Hepatocyte (in vitro differentiated cells): ENCODE measurements around the gene ZYG11A. TPM values are rescaled to one million over a fixed set of nuclear protein-coding genes. Genes with fewer than 3 reads are reported as not detected.

Experiments used
- DNase-seq: peaks from one replicate; pipeline ENCODE4 v3.0.0-alpha.2; 2016; ENCODE audit warnings: low spot score
- H2AFZ ChIP-seq: fragments of 200-600 bp; sonication (generic); 2 replicates; pipeline ENCODE4 v1.6.0; 2016; ENCODE audit warnings: antibody characterized with exemption, mild to moderate bottlenecking
- H3K27ac ChIP-seq: fragments of 200-600 bp; sonication (generic); 2 replicates; pipeline ENCODE4 v1.5.1; 2016; ENCODE audit warnings: mild to moderate bottlenecking
- H3K27me3 ChIP-seq: fragments of 200-600 bp; sonication (generic); 2 replicates; pipeline ENCODE4 v1.6.1; 2016
- H3K36me3 ChIP-seq: fragments of 200-600 bp; sonication (generic); replicated peaks from 2 replicates; pipeline ENCODE4 v1.5.1; 2016; ENCODE audit warnings: low read depth; ENCODE audit not compliant: insufficient read depth
- H3K4me1 ChIP-seq: fragments of 200-600 bp; sonication (generic); 2 replicates; pipeline ENCODE4 v1.5.1; 2016; ENCODE audit warnings: mild to moderate bottlenecking, moderate library complexity; ENCODE audit not compliant: insufficient read depth
- H3K4me2 ChIP-seq: fragments of 200-600 bp; sonication (generic); 2 replicates; pipeline ENCODE4 v1.6.0; 2016
- H3K4me3 ChIP-seq: fragments of 200-600 bp; sonication (generic); 2 replicates; pipeline ENCODE4 v1.5.1; 2016; ENCODE audit warnings: mild to moderate bottlenecking
- H3K79me2 ChIP-seq: fragments of 200-600 bp; sonication (generic); 2 replicates; pipeline ENCODE4 v1.6.0; 2017; ENCODE audit warnings: mild to moderate bottlenecking
- H3K9me2 ChIP-seq: fragments of 200-600 bp; sonication (generic); replicated peaks from 2 replicates; pipeline ENCODE4 v1.6.0; 2017; ENCODE audit warnings: mild to moderate bottlenecking; ENCODE audit not compliant: insufficient read depth
- H3K9me3 ChIP-seq: fragments of 200-600 bp; sonication (generic); 2 replicates; pipeline ENCODE4 v1.5.1; 2016; ENCODE audit warnings: low read depth, mild to moderate bottlenecking
- H4K20me1 ChIP-seq: fragments of 200-600 bp; sonication (generic); 2 replicates; pipeline ENCODE4 v1.6.0; 2016; ENCODE audit warnings: mild to moderate bottlenecking; ENCODE audit not compliant: insufficient read depth, poor library complexity, severe bottlenecking
- CTCF ChIP-seq: fragments of 200-600 bp; sonication (generic); IDR thresholded peaks from 2 replicates; pipeline ENCODE4 v1.5.1; 2016; ENCODE audit warnings: antibody characterized with exemption, mild to moderate bottlenecking; ENCODE audit not compliant: poor library complexity
- EZH2 ChIP-seq: fragments of 200-600 bp; sonication (generic); IDR thresholded peaks from 2 replicates; pipeline ENCODE4 v1.6.1; 2016; ENCODE audit warnings: antibody characterized with exemption, mild to moderate bottlenecking, borderline replicate concordance
- EZH2phosphoT487 ChIP-seq: fragments of 200-600 bp; sonication (generic); IDR thresholded peaks from one replicate; pipeline ENCODE4 v1.6.1; 2018; ENCODE audit warnings: antibody characterized with exemption, mild to moderate bottlenecking, low read depth, moderate library complexity; ENCODE audit not compliant: unreplicated experiment, severe bottlenecking
- WGBS: methylation state at CpG from one replicate; pipeline ENCODE4 v1.1.6; 2016; ENCODE audit warnings: low lambda C conversion rate; ENCODE audit errors: missing lambda C conversion rate; 5-methylcytosine and 5-hydroxymethylcytosine counted together
- polyA plus RNA-seq: library from polyadenylated mRNA; unstranded; fragments of >200 nt; fragmentation: Nextera tagmentation; extraction: Ambion mirVana; gene quantifications from 2 replicates; pipeline ENCODE4 v1.2.1, GENCODE V29; 2016
- total RNA-seq: library from RNA; depleted of rRNA; stranded (reverse); fragments of >200 nt; gene quantifications from 2 replicates; pipeline ENCODE4 v1.2.3, GENCODE V29; 2014

The ZYG11A gene
- total and polyA plus RNA-seq, 2 experiments from 2014 or later: 0.40 to 1.8 TPM

GRCh38 chr1:52928015-52928404, 85.5 kb downstream of the ZYG11A start:
- no peaks in the 10 kb centered on the region for H3K36me3 ChIP-seq
- H4K20me1 ChIP-seq: no peaks in the 10 kb centered on the region
- peak overlapping the region; percentile 74 for H3K27ac ChIP-seq
- H3K4me3 ChIP-seq: peak overlapping the region; percentile 63
- peak overlapping the region; percentile 98 for H2AFZ ChIP-seq
- no peaks in the 10 kb centered on the region for H3K9me2 ChIP-seq
- peaks cover 18% of the 10 kb centered on the region for H3K79me2 ChIP-seq
- TF ChIP-seq CTCF (no peak), EZH2phosphoT487 (no peak), EZH2 (no peak)
- H3K4me1 ChIP-seq: no peaks in the 10 kb centered on the region
- no peak for DNase-seq
- peak overlapping the region; percentile 98 for H3K4me2 ChIP-seq
- WGBS: 25% methylated on average over 15 of the region's 15 CpGs
- H3K9me3 ChIP-seq: no peaks in the 10 kb centered on the region
- no peaks in the 10 kb centered on the region for H3K27me3 ChIP-seq

- peaks cover 18% of the 10 kb centered on the region for H3K79me2 ChIP-seq
- no peaks in the 10 kb centered on the region for H3K9me2 ChIP-seq
- H3K27ac ChIP-seq: no peak overlapping the region
- TF ChIP-seq EZH2 (no peak), EZH2phosphoT487 (no peak), CTCF (no peak)
- no peak overlapping the region for H2AFZ ChIP-seq
- H3K4me2 ChIP-seq: peak overlapping the region; percentile 98
- no peaks in the 10 kb centered on the region for H4K20me1 ChIP-seq
- no peaks in the 10 kb centered on the region for H3K27me3 ChIP-seq
- H3K36me3 ChIP-seq: no peaks in the 10 kb centered on the region
- no peaks in the 10 kb centered on the region for H3K9me3 ChIP-seq
- H3K4me3 ChIP-seq: no peak overlapping the region
- no peak for DNase-seq
- no peaks in the 10 kb centered on the region for H3K4me1 ChIP-seq
- WGBS: 87% methylated on average over 4 of the region's 4 CpGs
These were observed 86.5 kb downstream of the ZYG11A start for GRCh38 chr1:52929019-52929418.

GRCh38 chr1:52937433-52938182, 95.0 kb downstream of the ZYG11A start:
- WGBS: 87% methylated on average over 3 of the region's 3 CpGs
- Histone ChIP-seq H3K27ac (no peak overlapping the region), H3K4me1 (peaks cover 5% of the 10 kb centered on the region), H3K4me2 (no peak overlapping the region), H2AFZ (no peak overlapping the region), H3K79me2 (peaks cover 4% of the 10 kb centered on the region), H3K9me3 (no peaks in the 10 kb centered on the region), H3K36me3 (no peaks in the 10 kb centered on the region), H4K20me1 (no peaks in the 10 kb centered on the region), H3K27me3 (no peaks in the 10 kb centered on the region), H3K4me3 (no peak overlapping the region), H3K9me2 (no peaks in the 10 kb centered on the region)
- TF ChIP-seq EZH2phosphoT487 (no peak), EZH2 (no peak), CTCF (no peak)
- no peak for DNase-seq
